ENCODE data around the gene TIMP4. TPM values are rescaled to one million over a fixed set of nuclear protein-coding genes. Genes with fewer than 3 reads are reported as not detected.
A peak's percentile ranks its signal among the peaks of the same experiment; 100 is the strongest.

Gene TIMP4
- total RNA-seq, 1 experiment from 2014 or later, result 8.4 TPM

- Histone ChIP-seq H3K23ac (ENCODE audit: insufficient read length, low read depth, low read length) (no peak overlapping the region), H3K18ac (ENCODE audit: insufficient read length, low read depth, low read length) (no peak overlapping the region), H3K56ac (ENCODE audit: insufficient read length, low read depth, low read length) (no peak overlapping the region), H2BK20ac (ENCODE audit: low read depth, low read length, poor library complexity, severe bottlenecking) (no peak overlapping the region), H3K4ac (ENCODE audit: low read depth, low read length) (no peak overlapping the region), H4K91ac (ENCODE audit: insufficient read length, low read depth, low read length) (no peak overlapping the region), H2BK120ac (ENCODE audit: low read depth, low read length, poor library complexity, severe bottlenecking) (no peak overlapping the region), H3T11ph (ENCODE audit: low read length) (no peak overlapping the region), H3K79me2 (ENCODE audit: insufficient read depth, low read length) (no peaks in the 10 kb centered on the region), H3K27ac (ENCODE audit: insufficient read length, low read depth, low read length) (no peak overlapping the region), H3K23me2 (ENCODE audit: insufficient read length, low read depth, low read length, poor library complexity, severe bottlenecking) (no peaks in the 10 kb centered on the region), H4K20me1 (ENCODE audit: control insufficient read depth, insufficient read depth, insufficient read length) (peaks cover 2% of the 10 kb centered on the region), H4K8ac (replicated peaks; ENCODE audit: insufficient read length, low read depth, low read length) (no peak overlapping the region), H3K14ac (ENCODE audit: insufficient read depth, low read length) (no peak overlapping the region), H3K79me1 (ENCODE audit: insufficient read depth, low read depth, low read length, poor library complexity, severe bottlenecking) (no peaks in the 10 kb centered on the region), H2AFZ (ENCODE audit: low read length) (no peak overlapping the region), H2BK12ac (ENCODE audit: insufficient read length, low read depth, low read length) (no peak overlapping the region), H3K9me3 (ENCODE audit: control insufficient read depth, low read depth, low read length) (no peaks in the 10 kb centered on the region), H3K9ac (ENCODE audit: extremely low read depth, insufficient read length, low read length) (no peak overlapping the region), H4K5ac (ENCODE audit: insufficient read length, low read depth, low read length) (no peak overlapping the region), H3K27me3 (ENCODE audit: insufficient read depth, low read length) (no peaks in the 10 kb centered on the region), H3K4me1 (ENCODE audit: insufficient read depth, low read length) (no peaks in the 10 kb centered on the region), H2BK5ac (ENCODE audit: insufficient read length, low read length) (no peak overlapping the region), H2AK5ac (ENCODE audit: insufficient read length, low read length) (no peak overlapping the region), H3K4me2 (ENCODE audit: insufficient read depth, insufficient read length, low read length) (no peak overlapping the region), H2BK15ac (ENCODE audit: low read depth, low read length) (no peak overlapping the region)
- Mint-ChIP-seq H3K4me1 (no peaks in the 10 kb centered on the region), H3K27ac (peak overlapping the region in 1 of 3 experiments; percentile 29; a peak in 1 of 7 replicates), H3K27me3 (ENCODE audit: low read depth) (no peaks in the 10 kb centered on the region), H3K9me3 (no peaks in the 10 kb centered on the region), H3K4me3 (no peak overlapping the region), H3K36me3 (ENCODE audit: insufficient read depth in 1 of 3, low read depth in 3 of 3) (peaks cover 3 to 32% (median 6%) of the 10 kb centered on the region in 3 experiments; a peak in 6 of 7 replicates)
- DNase-seq, result no peak
- no CpG with 5 or more reads among the region's 4 CpGs for WGBS (ENCODE audit: extremely low coverage, insufficient read length, low lambda C conversion rate)
- TF ChIP-seq CTCF (conservative IDR thresholded peaks at IDR 0.05), result no peak
Observed at GRCh38 chr3:12149029-12149428, 9.7 kb downstream of the TIMP4 start.
